Sigmoid colon (tissue), 7 donors: ENCODE measurements around the gene ZNF566. TPM values are rescaled to one million over a fixed set of nuclear protein-coding genes. Genes with fewer than 3 reads are reported as not detected.
A peak's percentile ranks its signal among the peaks of the same experiment; 100 is the strongest.

ENCODE experiments used
- DNase-seq: peaks from one replicate; pipeline ENCODE4 v3.0.0-alpha.2; 2019
- H3K27ac ChIP-seq, 4 donors: fragments of 200-600 bp; sonication (generic); one replicate each; pipeline ENCODE4 v1.5.1; 2016 to 2019; ENCODE audit warnings: mild to moderate bottlenecking in 1 of 4
- H3K27me3 ChIP-seq, 3 donors: fragments of 200-600 bp; sonication (generic); one replicate each; pipeline ENCODE4 v1.5.1; 2019; ENCODE audit warnings: mild to moderate bottlenecking in 1 of 3
- H3K36me3 ChIP-seq, 4 donors: fragments of 200-600 bp; sonication (generic); one replicate each; pipeline ENCODE4 v1.5.1; 2016 to 2019
- H3K4me1 ChIP-seq, 4 donors: fragments of 200-600 bp; sonication (generic); one replicate each; pipeline ENCODE4 v1.5.1; 2017 to 2019
- H3K4me3 ChIP-seq, 4 donors: fragments of 200-600 bp; sonication (generic); one replicate each; pipeline ENCODE4 v1.5.1; 2017 to 2019; ENCODE audit warnings: mild to moderate bottlenecking in 2 of 4, moderate library complexity in 1 of 4
- H3K9me3 ChIP-seq, 4 donors: fragments of 200-600 bp in 3 of 4; sonication (generic) in 3 of 4; one replicate each; pipeline versions ENCODE4 v1.5.1 to v1.6.1; 2013 to 2019
- EP300 ChIP-seq, 4 donors: sonication (generic); formaldehyde crosslinking; IDR thresholded peaks; one replicate each; pipeline ENCODE4 v1.6.1; 2017; ENCODE audit warnings: antibody characterized with exemption in 4 of 4
- POLR2A ChIP-seq, 2 donors: fragments of 450-650 bp; IDR thresholded peaks; one replicate each; pipeline ENCODE4 v1.6.1; 2016; ENCODE audit warnings: antibody characterized with exemption in 2 of 2, mild to moderate bottlenecking in 2 of 2, moderate library complexity in 2 of 2
- POLR2AphosphoS5 ChIP-seq, 4 donors: sonication (generic); formaldehyde crosslinking; IDR thresholded peaks; one replicate each; pipeline ENCODE4 v1.6.1; 2017; ENCODE audit warnings: antibody characterized with exemption in 4 of 4
- WGBS, 2 donors: extraction: QIAGEN DNeasy Blood & Tissue Kit; methylation state at CpG; one replicate each; pipeline ENCODE4 v1.1.7; 2013; 5-methylcytosine and 5-hydroxymethylcytosine counted together
- intact Hi-C: fragments of 100-400 bp; cut with DNase I; formaldehyde crosslinking; loops from one replicate; pipeline ENCODE4 v1.15.1; 2023
- polyA plus RNA-seq, 3 donors: library from polyadenylated mRNA; stranded (reverse); fragments of 200-250 nt; gene quantifications; one replicate each; pipeline ENCODE4 v1.2.3, GENCODE V29; 2013
- total RNA-seq, 4 donors: library from RNA; depleted of rRNA; stranded (reverse); fragments of >200 nt; gene quantifications; one replicate each; pipeline ENCODE4 v1.1.0, GENCODE V29; 2016
- TF ChIP-seq, protein P1 (sequence below), 4 experiments: fragments of 450-650 bp in 3 of 4; fragments of 200-600 bp in 1 of 4; IDR thresholded peaks; one replicate each; pipeline ENCODE4 v1.5.1; 2016 to 2019; ENCODE audit warnings: antibody characterized with exemption in 4 of 4, mild to moderate bottlenecking in 3 of 4, moderate library complexity in 2 of 4
- donor health status: healthy with polysubstance abuse.
- donor health status: Bipolar disorder and iron deficiency.
- donor health status: healthy.

Gene ZNF566
- total RNA-seq: 10 to 100 TPM; 15.5 to 21.6 (median 18.4) TPM
- 1 to 10 TPM; 1.6 to 3.9 (median 2.4) TPM for polyA plus RNA-seq

DNA sequence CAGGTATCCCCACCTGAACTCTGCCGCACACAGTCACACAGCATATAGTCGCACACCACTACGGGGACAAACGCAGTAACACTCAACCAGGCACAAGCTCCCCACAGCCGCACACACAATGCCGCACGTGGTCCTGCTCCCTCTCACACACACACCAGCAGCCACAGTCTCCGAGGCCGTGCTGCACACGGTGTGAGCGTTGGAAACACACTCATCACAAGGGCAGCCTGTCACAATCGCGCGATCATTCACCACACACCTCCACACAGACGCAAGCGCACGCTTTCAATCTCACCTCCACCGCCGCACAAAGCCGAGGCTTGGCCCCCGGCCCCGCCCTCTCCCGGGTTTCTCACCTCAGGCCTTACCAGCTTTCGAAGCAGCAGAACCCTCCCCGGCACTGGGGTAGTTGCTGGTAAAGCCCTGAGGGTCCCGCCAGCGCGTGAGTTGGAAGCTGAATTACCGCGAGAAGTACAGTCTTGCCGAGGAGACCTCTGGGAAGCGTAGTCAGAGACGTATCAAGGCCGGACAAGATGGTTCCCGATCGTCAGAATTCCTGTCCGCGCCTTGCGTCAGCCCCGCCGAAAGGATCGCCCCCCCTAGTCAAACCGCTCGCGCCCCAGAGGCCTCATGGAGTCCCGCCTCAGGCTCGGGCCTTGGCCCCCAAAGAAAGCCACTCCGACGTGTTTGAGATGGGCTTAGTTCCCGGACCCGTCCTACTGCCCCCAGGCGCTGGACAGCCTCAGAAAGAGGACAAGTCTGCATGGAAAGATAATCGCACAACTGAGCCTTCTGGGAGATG, at the start of gene ZNF566:
ZNF566 (minus strand) TSS at position 444 of the 802 bp plus-strand sequence. CDS start 13,004 bp downstream, outside the sequence.
- 0% methylated on average over 53 of the region's 53 CpGs for WGBS, 2 donors
- peaks cover 0 to 3% (median 0%) of the 10 kb centered on the region in 4 donors for H3K9me3 ChIP-seq

DNA sequence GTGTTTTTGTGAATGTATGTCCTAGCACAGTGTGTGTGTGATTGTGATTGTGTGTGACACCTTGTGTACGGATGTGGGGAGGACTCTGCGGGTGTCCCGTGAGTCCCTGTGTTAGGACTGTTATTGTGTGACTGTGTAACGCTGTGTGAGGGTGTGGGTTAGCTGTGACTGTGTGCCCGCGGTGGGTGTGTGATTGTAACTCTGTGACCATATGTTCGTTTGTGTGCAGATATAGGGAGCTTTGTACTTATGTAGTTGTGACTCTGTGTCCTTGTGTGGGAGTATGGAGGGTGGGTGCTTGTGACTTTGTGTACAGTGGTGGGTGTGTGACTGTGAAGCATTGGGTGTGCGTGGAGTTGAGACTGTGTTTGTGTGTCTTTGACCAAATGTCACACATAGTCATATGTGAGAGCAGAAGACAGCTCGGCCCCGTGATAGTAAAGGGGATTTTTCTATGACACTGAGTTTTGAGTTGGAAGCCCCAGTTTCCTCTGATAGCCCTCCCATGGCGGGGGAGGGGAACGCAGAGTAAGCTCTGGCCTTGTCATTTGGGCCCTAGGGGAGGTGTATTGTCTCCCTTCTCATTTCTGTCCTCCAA, 39.7 kb upstream of the ZNF566 start:
- no peak for TF ChIP-seq POLR2AphosphoS5 (IDR thresholded peaks at IDR 0.05)
- TF ChIP-seq, protein P1, sequence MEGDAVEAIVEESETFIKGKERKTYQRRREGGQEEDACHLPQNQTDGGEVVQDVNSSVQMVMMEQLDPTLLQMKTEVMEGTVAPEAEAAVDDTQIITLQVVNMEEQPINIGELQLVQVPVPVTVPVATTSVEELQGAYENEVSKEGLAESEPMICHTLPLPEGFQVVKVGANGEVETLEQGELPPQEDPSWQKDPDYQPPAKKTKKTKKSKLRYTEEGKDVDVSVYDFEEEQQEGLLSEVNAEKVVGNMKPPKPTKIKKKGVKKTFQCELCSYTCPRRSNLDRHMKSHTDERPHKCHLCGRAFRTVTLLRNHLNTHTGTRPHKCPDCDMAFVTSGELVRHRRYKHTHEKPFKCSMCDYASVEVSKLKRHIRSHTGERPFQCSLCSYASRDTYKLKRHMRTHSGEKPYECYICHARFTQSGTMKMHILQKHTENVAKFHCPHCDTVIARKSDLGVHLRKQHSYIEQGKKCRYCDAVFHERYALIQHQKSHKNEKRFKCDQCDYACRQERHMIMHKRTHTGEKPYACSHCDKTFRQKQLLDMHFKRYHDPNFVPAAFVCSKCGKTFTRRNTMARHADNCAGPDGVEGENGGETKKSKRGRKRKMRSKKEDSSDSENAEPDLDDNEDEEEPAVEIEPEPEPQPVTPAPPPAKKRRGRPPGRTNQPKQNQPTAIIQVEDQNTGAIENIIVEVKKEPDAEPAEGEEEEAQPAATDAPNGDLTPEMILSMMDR (IDR thresholded peaks at IDR 0.05): no peak
- no peak for TF ChIP-seq EP300 (IDR thresholded peaks at IDR 0.05)
- TF ChIP-seq POLR2A (IDR thresholded peaks at IDR 0.05): no peak
- intact Hi-C loops: loop anchor here (1.0 to 5.0 kb wide), 5 partner anchors 40 to 158 kb away; partner anchors contain the start of genes ZFP14, ZNF461, ZNF529 and ZNF566
- 11 to 15% methylated on average over 12 of the region's 12 CpGs for WGBS, 2 donors
- no peaks in the 10 kb centered on the region for H3K27me3 ChIP-seq
- H3K27ac ChIP-seq: peak overlapping the region; percentile 91 to 92 (median 91)
- H3K36me3 ChIP-seq: peaks cover 5 to 12% (median 8%) of the 10 kb centered on the region in 4 donors
- peaks cover 0 to 21% (median 18%) of the 10 kb centered on the region in 4 donors for H3K4me1 ChIP-seq
- H3K9me3 ChIP-seq: peaks cover 0 to 14% (median 5%) of the 10 kb centered on the region in 4 donors
- no peak for DNase-seq
- H3K4me3 ChIP-seq: peak overlapping the region; percentile 59 to 80 (median 70)

More for the DNA sequence above, at the start of gene ZNF566:
- Histone ChIP-seq H3K27ac (peak within 1 kb of the TSS; percentile 91 to 96 (median 94)), H3K4me3 (peak within 1 kb of the TSS; percentile 67 to 81 (median 72)), H3K4me1 (peaks cover 0 to 20% (median 15%) of the 10 kb centered on the region in 4 donors), H3K36me3 (peaks cover 0 to 4% (median 0%) of the 10 kb centered on the region in 4 donors), H3K27me3 (no peaks in the 10 kb centered on the region)
- intact Hi-C loops: loop anchor here (1.0 to 5.0 kb wide), 6 partner anchors 39 to 277 kb away; partner anchors contain the start of genes ZFP14, ZFP82, ZNF260 and ZNF529
- DNase-seq: peak; percentile 94
- TF ChIP-seq POLR2A (IDR thresholded peaks at IDR 0.05) (peak in 1 of 2 donors; percentile 12), POLR2AphosphoS5 (IDR thresholded peaks at IDR 0.05) (peak; percentile 34 to 75 (median 56)), EP300 (IDR thresholded peaks at IDR 0.05) (no peak)
- TF ChIP-seq, protein P1 (IDR thresholded peaks at IDR 0.05): no peak

DNA sequence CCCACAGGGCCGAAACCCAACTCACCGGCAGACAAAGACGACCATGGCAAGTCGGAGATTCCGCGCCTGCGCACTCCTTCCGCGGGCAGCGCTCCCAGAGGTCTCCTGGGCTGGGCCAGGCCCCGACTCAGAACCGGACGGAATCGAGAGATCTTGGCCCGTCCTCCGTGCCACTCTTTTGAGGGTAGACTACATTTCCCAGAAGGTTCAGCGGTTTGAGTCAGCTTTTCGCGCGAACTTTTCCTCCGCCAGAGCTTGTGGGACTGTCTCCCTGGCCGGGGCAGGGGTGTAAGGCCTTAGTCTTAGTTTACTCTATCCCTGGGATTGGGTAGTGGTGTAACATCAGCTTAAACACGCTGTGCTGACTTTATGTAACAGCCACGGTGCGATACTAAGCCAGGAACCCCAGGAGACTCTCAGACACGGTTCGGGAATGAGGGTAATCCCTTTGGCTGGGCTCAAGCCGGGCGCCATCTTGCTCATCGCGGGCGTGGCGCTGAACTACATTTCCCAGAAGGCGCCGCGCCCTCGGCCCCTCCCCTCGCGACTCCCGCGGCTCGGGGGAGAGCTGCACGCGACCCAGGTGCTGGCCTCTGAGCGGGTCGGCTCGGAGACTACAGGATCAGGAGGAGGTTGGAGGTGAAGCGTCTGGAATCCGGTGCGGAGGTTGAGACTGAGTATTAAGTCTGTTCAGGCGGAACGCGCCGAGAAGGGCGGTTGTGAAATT, 39.0 kb upstream of the ZNF566 start, which contains the start of gene ZNF260:
ZNF260 (minus strand) TSS at position 78 of the 727 bp plus-strand sequence. CDS start 13,033 bp downstream, outside the sequence.
- H3K27me3 ChIP-seq: no peaks in the 10 kb centered on the region
- H3K9me3 ChIP-seq: peaks cover 0 to 11% (median 4%) of the 10 kb centered on the region in 4 donors
- intact Hi-C loops: loop anchor here (1.0 to 5.0 kb wide), 5 partner anchors 39 to 159 kb away; partner anchors contain the start of genes ZFP14, ZNF461, ZNF529 and ZNF566
- peak within 1 kb of the TSS; percentile 91 to 92 (median 91) for H3K27ac ChIP-seq
- 0% methylated on average over 55 of the region's 55 CpGs for WGBS, 2 donors
- peak within 1 kb of the TSS; percentile 59 to 80 (median 70) for H3K4me3 ChIP-seq
- TF ChIP-seq POLR2A (IDR thresholded peaks at IDR 0.05) (peak in 1 of 2 donors; percentile 33), EP300 (IDR thresholded peaks at IDR 0.05) (peak in 1 of 4 donors; percentile 41), POLR2AphosphoS5 (IDR thresholded peaks at IDR 0.05) (peak; percentile 24 to 73 (median 66))
- TF ChIP-seq, protein P1 (IDR thresholded peaks at IDR 0.05): no peak
- H3K4me1 ChIP-seq: peaks cover 0 to 21% (median 18%) of the 10 kb centered on the region in 4 donors
- peak; percentile 98 for DNase-seq
- peaks cover 5 to 19% (median 11%) of the 10 kb centered on the region in 4 donors for H3K36me3 ChIP-seq

DNA sequence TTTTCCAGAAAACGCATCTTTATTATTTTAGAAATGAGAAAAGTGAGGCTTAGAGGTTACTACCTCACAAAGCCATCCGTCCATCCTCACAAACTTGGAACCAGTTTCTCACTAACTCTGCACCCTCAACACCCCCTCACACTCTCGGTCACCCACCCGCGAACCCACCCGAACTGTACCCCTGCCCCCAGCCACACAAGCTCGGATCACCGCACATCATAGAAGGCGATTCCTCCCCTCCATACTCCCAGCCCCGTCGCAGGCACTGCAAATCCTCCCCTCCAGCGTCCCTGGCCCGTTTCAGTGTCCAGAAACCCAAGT, 38.5 kb upstream of the ZNF566 start:
- Histone ChIP-seq H3K9me3 (peaks cover 0 to 16% (median 4%) of the 10 kb centered on the region in 4 donors), H3K27ac (peak overlapping the region; percentile 91 to 92 (median 91)), H3K4me3 (peak overlapping the region; percentile 59 to 80 (median 70)), H3K27me3 (no peaks in the 10 kb centered on the region), H3K4me1 (peaks cover 0 to 21% (median 18%) of the 10 kb centered on the region in 4 donors), H3K36me3 (peaks cover 5 to 24% (median 13%) of the 10 kb centered on the region in 4 donors)
- intact Hi-C loops: loop anchor here (1.0 to 5.0 kb wide), 5 partner anchors 39 to 159 kb away; partner anchors contain the start of genes ZFP14, ZNF461, ZNF529 and ZNF566
- 1% methylated on average over 13 of the region's 13 CpGs for WGBS, 2 donors
- TF ChIP-seq POLR2AphosphoS5 (IDR thresholded peaks at IDR 0.05) (no peak), POLR2A (IDR thresholded peaks at IDR 0.05) (no peak), EP300 (IDR thresholded peaks at IDR 0.05) (no peak)
- TF ChIP-seq, protein P1 (IDR thresholded peaks at IDR 0.05): no peak
- no peak for DNase-seq
